MCF 10A (cell line): ENCODE data around the gene IFI27. TPM values are rescaled to one million over a fixed set of nuclear protein-coding genes. Genes with fewer than 3 reads are reported as not detected.

Experiments used
- BruUV-seq: library from RNA; stranded (reverse); fragments of 400-500 nt; replicated peaks from 2 replicates; lab custom pipeline; 2021; lab: Mats Ljungman, UMichigan
- CTCF ChIA-PET: fragments of 300-600 bp; sonication (Branson Sonifier 250); formaldehyde crosslinking; extraction: SDS; loops from one replicate; lab custom pipeline; 2021; ENCODE audit warnings: antibody characterized with exemption, inconsistent platforms; lab: Yijun Ruan, JAX
- POLR2A ChIA-PET: fragments of 300-600, 350-650 bp; sonication (Branson Sonifier 250); formaldehyde crosslinking; extraction: SDS; loops from one replicate; lab custom pipeline; 2020; ENCODE audit warnings: antibody characterized with exemption, inconsistent platforms; lab: Yijun Ruan, JAX
- DNase-seq: peaks from one replicate; pipeline ENCODE4 v3.0.0-alpha.2; 2018; ENCODE audit not compliant: unreplicated experiment
- H3K27ac Mint-ChIP-seq: one replicate; pipeline ENCODE4 v1.8.0; 2022; ENCODE audit warnings: mild to moderate bottlenecking, low read depth, mixed read lengths; ENCODE audit not compliant: unreplicated experiment
- H3K27me3 Mint-ChIP-seq: one replicate; pipeline ENCODE4 v1.8.0; 2022; ENCODE audit warnings: mixed read lengths; ENCODE audit not compliant: insufficient read depth, unreplicated experiment
- H3K36me3 Mint-ChIP-seq: one replicate; pipeline ENCODE4 v1.8.0; 2022; ENCODE audit warnings: mild to moderate bottlenecking, moderate library complexity, mixed read lengths; ENCODE audit not compliant: insufficient read depth, unreplicated experiment
- H3K4me1 Mint-ChIP-seq: one replicate; pipeline ENCODE4 v1.8.0; 2022; ENCODE audit warnings: mixed read lengths; ENCODE audit not compliant: insufficient read depth, unreplicated experiment
- H3K4me3 Mint-ChIP-seq: one replicate; pipeline ENCODE4 v1.8.0; 2022; ENCODE audit warnings: mild to moderate bottlenecking, moderate library complexity, mixed read lengths; ENCODE audit not compliant: unreplicated experiment
- H3K9me3 Mint-ChIP-seq: one replicate; pipeline ENCODE4 v1.8.0; 2022; ENCODE audit warnings: mixed read lengths; ENCODE audit not compliant: unreplicated experiment
- CTCF ChIP-seq: fragments of 200-600 bp; IDR thresholded peaks from one replicate; pipeline ENCODE4 v1.8.0; 2022; ENCODE audit warnings: antibody characterized with exemption, mild to moderate bottlenecking; ENCODE audit not compliant: unreplicated experiment
- intact Hi-C: fragments of 100-400 bp; cut with micrococcal nuclease; formaldehyde crosslinking; loops from 2 replicates; pipeline ENCODE4 v1.14.1; 2022
- total RNA-seq: library from RNA; stranded (reverse); gene quantifications from 2 replicates; pipeline ENCODE4 v1.2.3, GENCODE V29; 2022

IFI27 gene
- total RNA-seq, 1 experiment from 2014 or later, result 0.63 TPM

- no peak for TF ChIP-seq CTCF
- BruUV-seq, result no TSS peak
- Mint-ChIP-seq H3K27me3 (no peaks in the 10 kb centered on the region), H3K36me3 (no peaks in the 10 kb centered on the region), H3K9me3 (no peaks in the 10 kb centered on the region), H3K27ac (peak overlapping the region; percentile 43), H3K4me3 (peak overlapping the region; percentile 80), H3K4me1 (peaks cover 9% of the 10 kb centered on the region)
- intact Hi-C loops, result loop anchor here (1.0 to 10.0 kb wide), 2 partner anchors 94 to 555 kb away; no protein-coding TSS in a partner anchor
- CTCF ChIA-PET, result interaction anchor here (0.6 to 3.6 kb wide), 8 partner anchors 12 to 284 kb away, joined by 3 to 34 read pairs (median 5); no protein-coding TSS in a partner anchor
- POLR2A ChIA-PET, result interaction anchor here (0.6 to 4.4 kb wide), 9 partner anchors 15 to 992 kb away, joined by 3 to 31 read pairs (median 3); partner anchors contain the start of genes DDX24, IFI27 and IFI27L1
- DNase-seq, result peak; percentile 75
Measured at GRCh38 chr14:94129758-94130414, 19.4 kb downstream of the IFI27 start.

- intact Hi-C loops, result loop anchor here (1.0 to 10.0 kb wide), 2 partner anchors 354 to 552 kb away; no protein-coding TSS in a partner anchor
- H3K4me1 Mint-ChIP-seq, result peaks cover 9% of the 10 kb centered on the region
Measured at GRCh38 chr14:94132285-94132887, 21.9 kb downstream of the IFI27 start.

GRCh38 chr14:94135476-94135875 lies 24.9 kb downstream of the IFI27 start:
- intact Hi-C loops, result loop anchor here (5.0 to 10.0 kb wide), 3 partner anchors 83 to 549 kb away; no protein-coding TSS in a partner anchor
- ChIA-PET POLR2A (no interaction called here), CTCF (interaction anchor here (0.6 kb wide), 1 partner anchor 58 kb away, joined by 3 read pairs; no protein-coding TSS in a partner anchor)
- Mint-ChIP-seq H3K4me3 (no peak overlapping the region), H3K9me3 (peaks cover 9% of the 10 kb centered on the region), H3K27ac (no peak overlapping the region), H3K27me3 (no peaks in the 10 kb centered on the region), H3K4me1 (no peaks in the 10 kb centered on the region), H3K36me3 (no peaks in the 10 kb centered on the region)
- no TSS peak for BruUV-seq
- DNase-seq, result no peak
- TF ChIP-seq CTCF, result no peak

More at GRCh38 chr14:94132285-94132887, 21.9 kb downstream of the IFI27 start:
- H3K9me3 Mint-ChIP-seq, result peaks cover 9% of the 10 kb centered on the region
- H3K27ac Mint-ChIP-seq, result no peak overlapping the region
- no peak overlapping the region for H3K4me3 Mint-ChIP-seq
- POLR2A ChIA-PET, result interaction anchor here (0.7 to 1.0 kb wide), 4 partner anchors 36 to 107 kb away, joined by 3 to 10 read pairs (median 3); partner anchors contain the start of genes DDX24 and IFI27L1
- CTCF ChIA-PET, result interaction anchor here (0.6 to 3.6 kb wide), 38 partner anchors 10 to 961 kb away, joined by 3 to 38 read pairs (median 4); partner anchors contain the start of genes IFI27 and PPP4R4
- H3K27me3 Mint-ChIP-seq, result no peaks in the 10 kb centered on the region
- no peaks in the 10 kb centered on the region for H3K36me3 Mint-ChIP-seq
- peak; percentile 77 for TF ChIP-seq CTCF
- DNase-seq, result peak; percentile 81
- BruUV-seq, result no TSS peak
